Measurements from ENCODE around the gene PTTG1IP2. TPM values are rescaled to one million over a fixed set of nuclear protein-coding genes. Genes with fewer than 3 reads are reported as not detected.

Gene PTTG1IP2
- total and polyA plus RNA-seq, 12 donors: not detected

DNA sequence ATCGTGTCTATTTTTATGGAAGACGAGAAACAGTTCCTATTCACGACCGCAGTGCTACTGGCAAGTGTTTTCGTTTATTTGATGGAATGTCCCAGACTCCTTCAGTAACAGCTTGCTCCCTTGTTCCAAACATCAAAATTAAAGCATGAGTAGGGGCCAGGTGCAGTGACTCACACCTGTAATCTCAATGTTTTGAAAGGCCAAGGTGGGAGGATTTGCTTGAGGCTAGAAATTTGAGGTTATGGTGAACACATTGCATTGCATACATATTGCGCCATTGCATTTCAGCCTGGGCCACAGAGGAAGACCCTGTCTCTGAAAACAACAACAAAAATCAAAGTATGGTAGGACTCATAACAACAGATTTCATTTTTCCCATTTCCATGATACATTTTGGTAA lies 22.8 kb downstream of the PTTG1IP2 start:
- Histone ChIP-seq H3K4me3 (no peak overlapping the region), H3K9me3 (no peaks in the 10 kb centered on the region), H3K4me1 (no peaks in the 10 kb centered on the region), H3K36me3 (no peaks in the 10 kb centered on the region), H3K27me3 (no peaks in the 10 kb centered on the region), H3K27ac (no peak overlapping the region)
- 93 to 96% methylated on average over 6 of the region's 6 CpGs for WGBS, 2 donors
- ATAC-seq (no peak), DNase-seq (no peak)
- intact Hi-C loops (cut with DNase I): no loop called here
- TF ChIP-seq, protein P1, sequence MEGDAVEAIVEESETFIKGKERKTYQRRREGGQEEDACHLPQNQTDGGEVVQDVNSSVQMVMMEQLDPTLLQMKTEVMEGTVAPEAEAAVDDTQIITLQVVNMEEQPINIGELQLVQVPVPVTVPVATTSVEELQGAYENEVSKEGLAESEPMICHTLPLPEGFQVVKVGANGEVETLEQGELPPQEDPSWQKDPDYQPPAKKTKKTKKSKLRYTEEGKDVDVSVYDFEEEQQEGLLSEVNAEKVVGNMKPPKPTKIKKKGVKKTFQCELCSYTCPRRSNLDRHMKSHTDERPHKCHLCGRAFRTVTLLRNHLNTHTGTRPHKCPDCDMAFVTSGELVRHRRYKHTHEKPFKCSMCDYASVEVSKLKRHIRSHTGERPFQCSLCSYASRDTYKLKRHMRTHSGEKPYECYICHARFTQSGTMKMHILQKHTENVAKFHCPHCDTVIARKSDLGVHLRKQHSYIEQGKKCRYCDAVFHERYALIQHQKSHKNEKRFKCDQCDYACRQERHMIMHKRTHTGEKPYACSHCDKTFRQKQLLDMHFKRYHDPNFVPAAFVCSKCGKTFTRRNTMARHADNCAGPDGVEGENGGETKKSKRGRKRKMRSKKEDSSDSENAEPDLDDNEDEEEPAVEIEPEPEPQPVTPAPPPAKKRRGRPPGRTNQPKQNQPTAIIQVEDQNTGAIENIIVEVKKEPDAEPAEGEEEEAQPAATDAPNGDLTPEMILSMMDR (IDR thresholded peaks at IDR 0.05): no peak

DNA sequence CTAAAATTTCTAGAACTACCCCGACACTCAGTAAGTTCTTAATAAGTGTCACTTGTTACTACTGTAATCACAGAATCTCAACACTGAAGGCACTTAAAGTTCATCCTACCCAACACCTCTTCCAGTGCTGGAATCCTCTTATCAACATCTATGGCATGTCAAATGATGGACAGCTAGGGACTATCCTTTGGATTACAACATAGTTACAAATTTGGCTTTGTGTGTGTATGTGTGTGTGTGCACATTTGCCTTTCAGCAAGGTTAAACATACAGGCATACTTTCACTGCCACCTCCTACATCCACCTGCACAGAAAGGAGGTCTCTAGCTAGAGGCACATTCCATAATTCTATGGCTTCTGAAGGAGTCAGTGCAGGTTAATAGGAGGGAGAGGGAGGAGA lies 25.8 kb downstream of the PTTG1IP2 start:
- no peaks in the 10 kb centered on the region for H3K27me3 ChIP-seq
- H3K4me3 ChIP-seq: no peak overlapping the region
- 90 to 91% methylated on average over 1 of the region's 1 CpG for WGBS, 2 donors
- no peaks in the 10 kb centered on the region for H3K4me1 ChIP-seq
- intact Hi-C loops (cut with DNase I): no loop called here
- no peaks in the 10 kb centered on the region for H3K9me3 ChIP-seq
- H3K27ac ChIP-seq: no peak overlapping the region
- no peak for ATAC-seq
- TF ChIP-seq, protein P1 (IDR thresholded peaks at IDR 0.05): no peak
- no peak for DNase-seq
- H3K36me3 ChIP-seq: no peaks in the 10 kb centered on the region

DNA sequence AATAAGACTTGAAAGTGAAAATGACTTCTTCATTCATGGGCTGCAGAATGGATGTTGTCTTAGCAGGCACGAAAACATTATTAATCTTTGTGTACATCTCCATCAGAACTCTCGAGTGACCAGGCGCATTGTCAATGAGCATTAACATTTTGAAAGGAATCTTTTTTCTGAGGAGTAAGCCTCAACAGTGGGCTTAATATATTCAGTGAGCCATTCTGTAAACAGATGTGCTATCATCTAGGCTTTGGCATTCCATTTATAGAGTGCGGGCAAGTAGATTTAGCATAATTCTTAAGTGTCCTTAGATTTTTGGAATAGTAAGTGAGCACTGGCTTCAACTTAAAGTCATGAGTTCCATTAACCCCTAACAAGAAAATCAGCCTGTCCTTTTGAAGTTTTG lies 33.1 kb downstream of the PTTG1IP2 start:
- H3K27me3 ChIP-seq: no peaks in the 10 kb centered on the region
- no peak overlapping the region for H3K27ac ChIP-seq
- no peaks in the 10 kb centered on the region for H3K9me3 ChIP-seq
- TF ChIP-seq, protein P1 (IDR thresholded peaks at IDR 0.05): no peak
- H3K4me1 ChIP-seq: no peaks in the 10 kb centered on the region
- no peaks in the 10 kb centered on the region for H3K36me3 ChIP-seq
- intact Hi-C loops (cut with DNase I): no loop called here
- WGBS, 2 donors: 94% methylated on average over 4 of the region's 4 CpGs
- ATAC-seq (no peak), DNase-seq (no peak)
- H3K4me3 ChIP-seq: no peak overlapping the region

DNA sequence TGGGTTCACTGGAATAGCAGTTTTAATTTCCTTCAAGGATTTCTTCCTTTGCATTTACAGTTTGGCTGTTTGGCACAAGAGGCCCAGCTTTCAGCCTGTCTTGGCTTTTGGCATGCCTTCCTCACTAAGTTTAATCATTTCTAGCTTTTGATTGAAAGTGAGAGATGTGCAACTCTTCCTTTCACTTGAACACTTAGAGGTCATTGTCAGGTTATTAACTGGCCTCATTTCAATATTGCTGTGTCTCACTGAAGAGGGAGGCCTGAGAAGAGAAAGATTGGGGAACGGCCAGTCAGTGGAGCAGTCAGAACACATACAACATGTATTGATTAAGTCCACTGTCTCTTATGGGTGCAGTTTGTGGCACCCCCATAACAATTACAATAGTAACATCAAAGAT lies 33.9 kb downstream of the PTTG1IP2 start:
- H3K9me3 ChIP-seq: no peaks in the 10 kb centered on the region
- H3K36me3 ChIP-seq: no peaks in the 10 kb centered on the region
- H3K4me3 ChIP-seq: no peak overlapping the region
- no peaks in the 10 kb centered on the region for H3K4me1 ChIP-seq
- intact Hi-C loops (cut with DNase I): no loop called here
- DNase-seq: no peak
- H3K27me3 ChIP-seq: no peaks in the 10 kb centered on the region
- WGBS, 2 donors: 86 to 93% methylated on average over 1 of the region's 1 CpG
- ATAC-seq: no peak
- TF ChIP-seq, protein P1 (IDR thresholded peaks at IDR 0.05): no peak
- no peak overlapping the region for H3K27ac ChIP-seq

DNA sequence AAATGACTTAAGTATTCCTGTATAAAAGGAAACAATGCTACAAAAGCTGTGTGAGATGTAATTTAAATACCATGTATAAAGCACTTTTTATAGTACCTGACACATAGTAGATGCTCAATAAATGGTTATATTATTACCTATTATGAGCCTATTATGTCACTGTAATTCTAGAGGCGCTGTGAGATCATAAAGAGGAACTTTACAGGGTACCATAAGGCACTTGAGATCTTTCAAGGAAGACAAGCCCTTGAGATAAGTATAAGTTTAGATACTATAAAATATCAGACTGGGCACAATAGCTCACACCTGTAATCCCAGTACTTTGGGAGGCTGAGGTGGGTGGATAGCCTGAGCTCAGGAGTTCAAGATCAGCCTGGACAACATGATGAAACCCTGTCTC lies 38.3 kb downstream of the PTTG1IP2 start:
- ATAC-seq: no peak
- intact Hi-C loops (cut with DNase I): no loop called here
- Histone ChIP-seq H3K27me3 (no peaks in the 10 kb centered on the region), H3K27ac (no peak overlapping the region), H3K4me3 (no peak overlapping the region), H3K4me1 (no peaks in the 10 kb centered on the region), H3K9me3 (no peaks in the 10 kb centered on the region), H3K36me3 (no peaks in the 10 kb centered on the region)
- 88 to 90% methylated on average over 1 of the region's 1 CpG for WGBS, 2 donors
- TF ChIP-seq, protein P1 (IDR thresholded peaks at IDR 0.05): no peak
- no peak for DNase-seq
